TTC549 (cell line): ENCODE results near the gene GLIPR2.
A peak's percentile ranks its signal among the peaks of the same experiment; 100 is the strongest.
"Not testable (repeated sequence)": the region's sequence is repeated elsewhere in the genome, so short reads cannot be mapped to it uniquely, and the experiment has no call there.

Experiments
- FAIRE-seq: peaks from 2 replicates; lab custom pipeline; 2012; peaks lifted over from hg19 to GRCh38; lab: Jason Lieb, UNC

Gene GLIPR2

GRCh38 chr9:36163786-36164170 is 27.2 kb downstream of the GLIPR2 start:
- no peak for FAIRE-seq

GRCh38 chr9:36164372-36164771 is 27.8 kb downstream of the GLIPR2 start:
- FAIRE-seq: no peak

- FAIRE-seq: no peak
These were observed 28.5 kb downstream of the GLIPR2 start for GRCh38 chr9:36164989-36165388.

- FAIRE-seq: no peak
These were observed 29.3 kb downstream of the GLIPR2 start for GRCh38 chr9:36165826-36166167.

- FAIRE-seq: no peak
These were observed 29.8 kb downstream of the GLIPR2 start for GRCh38 chr9:36166168-36166927.

GRCh38 chr9:36169166-36169565 is 32.6 kb downstream of the GLIPR2 start, which contains the start of gene CCIN:
Gene CCIN, plus strand, starts transcription at chr9:36169388. Its CDS starts 115 bp downstream, at chr9:36169503.
- no peak for FAIRE-seq

GRCh38 chr9:36169708-36170107 is 33.2 kb downstream of the GLIPR2 start:
- no peak for FAIRE-seq

GRCh38 chr9:36170531-36170930 is 34.0 kb downstream of the GLIPR2 start:
- no peak for FAIRE-seq

GRCh38 chr9:36173861-36174260 is 37.3 kb downstream of the GLIPR2 start:
- FAIRE-seq: no peak

- FAIRE-seq: no peak
These were observed 37.7 kb downstream of the GLIPR2 start for GRCh38 chr9:36174271-36174670.

GRCh38 chr9:36174731-36175130 is 38.2 kb downstream of the GLIPR2 start:
- FAIRE-seq: no peak

- not testable (repeated sequence) for FAIRE-seq
These were observed 38.7 kb downstream of the GLIPR2 start for GRCh38 chr9:36175209-36175608.

- not testable (repeated sequence) for FAIRE-seq
These were observed 40.0 kb downstream of the GLIPR2 start for GRCh38 chr9:36176496-36176895.

- no peak for FAIRE-seq
These were observed 41.0 kb downstream of the GLIPR2 start for GRCh38 chr9:36177571-36177970.

GRCh38 chr9:36180243-36180642 is 43.7 kb downstream of the GLIPR2 start:
- FAIRE-seq: not testable (repeated sequence)

- no peak for FAIRE-seq
These were observed 50.9 kb downstream of the GLIPR2 start for GRCh38 chr9:36187414-36187813.

- no peak for FAIRE-seq
These were observed 51.7 kb downstream of the GLIPR2 start for GRCh38 chr9:36188212-36188611.

GRCh38 chr9:36189976-36190375 is 53.4 kb downstream of the GLIPR2 start:
- FAIRE-seq: no peak

- peak; percentile 84 for FAIRE-seq
These were observed 54.1 kb downstream of the GLIPR2 start, which contains the start of gene CLTA for GRCh38 chr9:36190388-36191289. Gene CLTA, plus strand, starts transcription at chr9:36190921. Its CDS starts 136 bp downstream, at chr9:36191057.

- FAIRE-seq: no peak
These were observed 54.7 kb downstream of the GLIPR2 start for GRCh38 chr9:36191290-36191645.

GRCh38 chr9:36191686-36192085 is 55.2 kb downstream of the GLIPR2 start:
- FAIRE-seq: no peak

GRCh38 chr9:36192196-36192595 is 55.7 kb downstream of the GLIPR2 start:
- no peak for FAIRE-seq

- no peak for FAIRE-seq
These were observed 56.5 kb downstream of the GLIPR2 start for GRCh38 chr9:36193023-36193422.
